GM23248 (cell line): ENCODE results near the gene CAMSAP3. TPM values are rescaled to one million over a fixed set of nuclear protein-coding genes. Genes with fewer than 3 reads are reported as not detected.

ENCODE experiments used
- DNase-seq: peaks from one replicate; pipeline ENCODE4 v3.0.0-alpha.2; 2015
- H2AFZ ChIP-seq: fragments of 200-600 bp; sonication (generic); 2 replicates; pipeline ENCODE4 v1.6.1; 2016; ENCODE audit warnings: antibody characterized with exemption
- H3F3A ChIP-seq: fragments of 200-600 bp; sonication (generic); 2 replicates; pipeline ENCODE4 v1.6.1; 2016; ENCODE audit warnings: mild to moderate bottlenecking, antibody characterized with exemption, mixed run types; ENCODE audit not compliant: insufficient read depth
- H3K27ac ChIP-seq: fragments of 200-600 bp; sonication (generic); 2 replicates; pipeline ENCODE4 v1.5.1; 2016; ENCODE audit warnings: mild to moderate bottlenecking
- H3K27me3 ChIP-seq: fragments of 200-600 bp; sonication (generic); replicated peaks from 2 replicates; pipeline ENCODE4 v1.6.1; 2016; ENCODE audit warnings: mild to moderate bottlenecking; ENCODE audit not compliant: insufficient read depth
- H3K36me3 ChIP-seq: fragments of 200-600 bp; sonication (generic); 2 replicates; pipeline ENCODE4 v1.6.1; 2016; ENCODE audit warnings: low read depth, mild to moderate bottlenecking
- H3K4me1 ChIP-seq: fragments of 200-600 bp; sonication (generic); 2 replicates; pipeline ENCODE4 v1.6.1; 2016; ENCODE audit warnings: mild to moderate bottlenecking; ENCODE audit not compliant: insufficient read depth
- H3K4me2 ChIP-seq: fragments of 200-600 bp; sonication (generic); one replicate; pipeline ENCODE4 v1.6.1; 2016; ENCODE audit warnings: mild to moderate bottlenecking; ENCODE audit not compliant: unreplicated experiment
- H3K4me3 ChIP-seq: fragments of 200-600 bp; sonication (generic); 2 replicates; pipeline ENCODE4 v1.5.1; 2016; ENCODE audit warnings: mild to moderate bottlenecking
- H3K79me2 ChIP-seq: fragments of 200-600 bp; sonication (generic); 2 replicates; pipeline ENCODE4 v1.6.1; 2016; ENCODE audit warnings: mild to moderate bottlenecking; ENCODE audit not compliant: insufficient read depth
- H3K9ac ChIP-seq: fragments of 200-600 bp; sonication (generic); 2 replicates; pipeline ENCODE4 v1.6.1; 2016; ENCODE audit warnings: mild to moderate bottlenecking
- H3K9me2 ChIP-seq: fragments of 200-600 bp; sonication (generic); 2 replicates; pipeline ENCODE4 v1.6.1; 2016; ENCODE audit warnings: mixed run types, mild to moderate bottlenecking, moderate library complexity; ENCODE audit not compliant: insufficient read depth
- H3K9me3 ChIP-seq: fragments of 200-600 bp; sonication (generic); one replicate; pipeline ENCODE4 v1.6.1; 2017; ENCODE audit warnings: low read depth
- H4K20me1 ChIP-seq: fragments of 200-600 bp; sonication (generic); 2 replicates; pipeline ENCODE4 v1.6.0; 2016; ENCODE audit not compliant: insufficient read depth
- EZH2 ChIP-seq: fragments of 200-600 bp; sonication (generic); IDR thresholded peaks from 2 replicates; pipeline ENCODE4 v1.6.1; 2018; ENCODE audit warnings: antibody characterized with exemption, mild to moderate bottlenecking; ENCODE audit not compliant: insufficient read depth, poor library complexity, severe bottlenecking
- EZH2phosphoT487 ChIP-seq: fragments of 200-600 bp; sonication (generic); IDR thresholded peaks from 2 replicates; pipeline ENCODE4 v1.6.1; 2018; ENCODE audit warnings: antibody characterized with exemption, moderate library complexity, mild to moderate bottlenecking, low read depth; ENCODE audit not compliant: insufficient read depth
- WGBS, 2 experiments: methylation state at CpG; one replicate each; pipeline ENCODE4 v1.1.6; 2015 to 2017; ENCODE audit warnings: low lambda C conversion rate in 2 of 2, low coverage in 1 of 2; ENCODE audit errors: missing lambda C conversion rate in 2 of 2; 5-methylcytosine and 5-hydroxymethylcytosine counted together
- in situ Hi-C: fragments of 300-500 bp; cut with MboI; formaldehyde crosslinking; loops from 2 replicates; pipeline ENCODE4 v1.15.0; 2020
- polyA plus RNA-seq: library from polyadenylated mRNA; unstranded; fragments of >200 nt; fragmentation: Nextera tagmentation; extraction: Ambion mirVana; gene quantifications from 2 replicates; pipeline ENCODE4 v1.2.1, GENCODE V29; 2016
- total RNA-seq: library from RNA; depleted of rRNA; stranded (reverse); fragments of >200 nt; shearing (Covaris generic); gene quantifications from 2 replicates; pipeline ENCODE4 v1.2.3, GENCODE V29; 2014; rRNA removed

CAMSAP3 gene
- total RNA-seq (not detected in 2 replicates), polyA plus RNA-seq (not detected in 2 replicates)

GRCh38 chr19:7595466-7596133 is at the start of gene CAMSAP3:
Gene CAMSAP3 (plus strand): TSS chr19:7595863. CDS start chr19:7596003, 140 bp downstream.
- WGBS, 2 experiments = 1 to 3% methylated on average over 33 to 43 of the region's 78 CpGs
- in situ Hi-C loops = no loop called here
- H3K9me3 ChIP-seq = no peaks in the 10 kb centered on the region
- no peaks in the 10 kb centered on the region for H3F3A ChIP-seq
- H3K36me3 ChIP-seq = no peaks in the 10 kb centered on the region
- no peaks in the 10 kb centered on the region for H3K4me1 ChIP-seq
- no peak within 1 kb of the TSS for H3K27ac ChIP-seq
- H3K9ac ChIP-seq = no peak within 1 kb of the TSS
- H4K20me1 ChIP-seq = no peaks in the 10 kb centered on the region
- peaks cover 40% of the 10 kb centered on the region for H3K27me3 ChIP-seq
- H3K4me3 ChIP-seq = no peak within 1 kb of the TSS
- peak within 1 kb of the TSS; percentile 42 for H3K4me2 ChIP-seq
- H3K9me2 ChIP-seq = no peaks in the 10 kb centered on the region
- peak; percentile 39 for DNase-seq
- no peak within 1 kb of the TSS for H2AFZ ChIP-seq
- TF ChIP-seq EZH2phosphoT487 (no peak), EZH2 (peak; percentile 81)
- H3K79me2 ChIP-seq = no peaks in the 10 kb centered on the region

GRCh38 chr19:7545904-7546303 is 49.8 kb upstream of the CAMSAP3 start:
- WGBS, 2 experiments = 27 to 52% methylated on average over 1 of the region's 1 CpG
- no peak for TF ChIP-seq EZH2
- DNase-seq = no peak

GRCh38 chr19:7547159-7547558 is 48.5 kb upstream of the CAMSAP3 start:
- TF ChIP-seq EZH2 (no peak), EZH2phosphoT487 (no peak)
- Histone ChIP-seq H4K20me1 (no peaks in the 10 kb centered on the region), H3K9me2 (no peaks in the 10 kb centered on the region), H3K79me2 (no peaks in the 10 kb centered on the region), H3K4me1 (no peaks in the 10 kb centered on the region), H3K27ac (no peak overlapping the region), H3K36me3 (0 out of 2 replicates have a peak, but pooled peaks cover 4% of the 10 kb centered on the region), H3K9me3 (no peaks in the 10 kb centered on the region), H3K27me3 (no peaks in the 10 kb centered on the region), H2AFZ (no peak overlapping the region), H3K4me2 (no peak overlapping the region), H3K4me3 (no peak overlapping the region), H3F3A (no peaks in the 10 kb centered on the region), H3K9ac (no peak overlapping the region)
- 84 to 88% methylated on average over 3 of the region's 3 CpGs for WGBS, 2 experiments
- DNase-seq = no peak
- in situ Hi-C loops = no loop called here

More at GRCh38 chr19:7545904-7546303, 49.8 kb upstream of the CAMSAP3 start:
- in situ Hi-C loops = no loop called here
- Histone ChIP-seq H3K9me3 (no peaks in the 10 kb centered on the region), H3K4me1 (no peaks in the 10 kb centered on the region), H2AFZ (no peak overlapping the region), H3K4me2 (no peak overlapping the region), H3F3A (no peaks in the 10 kb centered on the region), H3K4me3 (no peak overlapping the region), H3K36me3 (0 out of 2 replicates have a peak, but pooled peaks cover 4% of the 10 kb centered on the region), H3K9me2 (no peaks in the 10 kb centered on the region), H3K27me3 (no peaks in the 10 kb centered on the region), H4K20me1 (no peaks in the 10 kb centered on the region), H3K27ac (no peak overlapping the region), H3K9ac (no peak overlapping the region), H3K79me2 (no peaks in the 10 kb centered on the region)

GRCh38 chr19:7549429-7550148 is 46.1 kb upstream of the CAMSAP3 start:
- no peaks in the 10 kb centered on the region for H3K79me2 ChIP-seq
- WGBS, 2 experiments = 96 to 97% methylated on average over 32 of the region's 36 CpGs
- H3K36me3 ChIP-seq = 0 out of 2 replicates have a peak, but pooled peaks cover 4% of the 10 kb centered on the region
- no peaks in the 10 kb centered on the region for H3K9me3 ChIP-seq
- H2AFZ ChIP-seq = no peak overlapping the region
- H3K27me3 ChIP-seq = no peaks in the 10 kb centered on the region
- H4K20me1 ChIP-seq = no peaks in the 10 kb centered on the region
- no peaks in the 10 kb centered on the region for H3K4me1 ChIP-seq
- H3K27ac ChIP-seq = no peak overlapping the region
- H3K9ac ChIP-seq = no peak overlapping the region
- in situ Hi-C loops = no loop called here
- H3K9me2 ChIP-seq = no peaks in the 10 kb centered on the region
- H3K4me3 ChIP-seq = no peak overlapping the region
- no peak for DNase-seq
- no peak overlapping the region for H3K4me2 ChIP-seq
- TF ChIP-seq EZH2phosphoT487 = no peak
- no peak for TF ChIP-seq EZH2
- no peaks in the 10 kb centered on the region for H3F3A ChIP-seq
